Measurements from ENCODE around the gene ADAD2.

Gene ADAD2

GRCh38 chr16:84228256-84228838, 37.4 kb downstream of the ADAD2 start:
- ATAC-seq (ENCODE audit: insufficient read depth, low read depth) (no peak), DNase-seq (no peak)
- Histone ChIP-seq H3K36me3 (ENCODE audit: insufficient read depth, low read length) (no peaks in the 10 kb centered on the region), H3K4me2 (ENCODE audit: insufficient read depth, low read length) (no peak overlapping the region), H3K27ac (ENCODE audit: low read length) (no peak overlapping the region), H3K79me2 (ENCODE audit: insufficient read depth, low read length) (no peaks in the 10 kb centered on the region), H3K9ac (ENCODE audit: low read depth, low read length) (no peak overlapping the region), H3K9me3 (ENCODE audit: insufficient read depth, low read length, severe bottlenecking) (no peaks in the 10 kb centered on the region), H3K4me1 (ENCODE audit: insufficient read depth, low read length) (no peaks in the 10 kb centered on the region), H2AFZ (ENCODE audit: low read depth, low read length) (no peak overlapping the region), H3K4me3 (ENCODE audit: low read depth in 1 of 2, low read length in 2 of 2) (no peak overlapping the region), H3K27me3 (ENCODE audit: insufficient read depth, low read length, poor library complexity) (peaks cover 4% of the 10 kb centered on the region), H4K20me1 (ENCODE audit: insufficient read depth, low read length) (0 out of 2 replicates have a peak, but pooled peaks cover 8% of the 10 kb centered on the region)
- TF ChIP-seq EZH2 (IDR thresholded peaks at IDR 0.05; ENCODE audit: borderline replicate concordance, low read depth, low read length, severe bottlenecking) (no peak), CTCF (IDR thresholded peaks at IDR 0.05; ENCODE audit: borderline replicate concordance, extremely low read depth, low read length, poor library complexity, severe bottlenecking) (no peak)

- Histone ChIP-seq H3K4me3 (ENCODE audit: low read depth in 1 of 2, low read length in 2 of 2) (no peak overlapping the region), H3K9me3 (ENCODE audit: insufficient read depth, low read length, severe bottlenecking) (no peaks in the 10 kb centered on the region), H4K20me1 (ENCODE audit: insufficient read depth, low read length) (0 out of 2 replicates have a peak, but pooled peaks cover 3% of the 10 kb centered on the region), H3K4me1 (ENCODE audit: insufficient read depth, low read length) (no peaks in the 10 kb centered on the region), H3K79me2 (ENCODE audit: insufficient read depth, low read length) (no peaks in the 10 kb centered on the region), H2AFZ (ENCODE audit: low read depth, low read length) (no peak overlapping the region), H3K27me3 (ENCODE audit: insufficient read depth, low read length, poor library complexity) (peaks cover 6% of the 10 kb centered on the region), H3K36me3 (ENCODE audit: insufficient read depth, low read length) (no peaks in the 10 kb centered on the region), H3K4me2 (ENCODE audit: insufficient read depth, low read length) (no peak overlapping the region), H3K27ac (ENCODE audit: low read length) (no peak overlapping the region), H3K9ac (ENCODE audit: low read depth, low read length) (no peak overlapping the region)
- DNase-seq (no peak), ATAC-seq (ENCODE audit: insufficient read depth, low read depth) (no peak)
- no peak for TF ChIP-seq CTCF (IDR thresholded peaks at IDR 0.05; ENCODE audit: borderline replicate concordance, extremely low read depth, low read length, poor library complexity, severe bottlenecking)
- TF ChIP-seq EZH2 (IDR thresholded peaks at IDR 0.05; ENCODE audit: borderline replicate concordance, low read depth, low read length, severe bottlenecking): no peak
Observed at GRCh38 chr16:84229471-84229870, 38.5 kb downstream of the ADAD2 start.

DNA sequence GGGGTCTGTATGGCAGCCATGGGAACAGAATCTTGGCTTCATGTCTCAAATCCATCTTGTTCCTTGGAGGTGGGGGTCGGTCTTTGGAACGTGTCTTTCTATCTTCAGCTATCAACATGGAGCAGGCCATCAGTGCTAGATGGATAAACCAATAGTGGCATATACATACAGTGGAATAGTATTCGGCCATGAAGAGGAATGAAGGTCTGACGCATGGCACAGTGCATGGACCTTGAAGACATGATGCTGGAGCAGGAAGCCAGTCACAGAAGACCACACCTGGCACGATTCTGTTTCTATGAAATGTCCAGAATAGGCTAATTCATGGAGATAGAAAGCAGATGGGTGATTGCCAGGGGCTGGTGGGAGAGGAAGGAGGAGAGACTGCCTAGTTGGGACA, 41.1 kb downstream of the ADAD2 start:
- Histone ChIP-seq H3K36me3 (ENCODE audit: insufficient read depth, low read length) (no peaks in the 10 kb centered on the region), H3K4me2 (ENCODE audit: insufficient read depth, low read length) (no peak overlapping the region), H3K27me3 (ENCODE audit: insufficient read depth, low read length, poor library complexity) (peaks cover 4% of the 10 kb centered on the region), H2AFZ (ENCODE audit: low read depth, low read length) (no peak overlapping the region), H3K9me3 (ENCODE audit: insufficient read depth, low read length, severe bottlenecking) (no peaks in the 10 kb centered on the region), H3K79me2 (ENCODE audit: insufficient read depth, low read length) (no peaks in the 10 kb centered on the region), H4K20me1 (ENCODE audit: insufficient read depth, low read length) (0 out of 2 replicates have a peak, but pooled peaks cover 3% of the 10 kb centered on the region), H3K4me1 (ENCODE audit: insufficient read depth, low read length) (no peaks in the 10 kb centered on the region), H3K9ac (ENCODE audit: low read depth, low read length) (no peak overlapping the region), H3K27ac (ENCODE audit: low read length) (no peak overlapping the region), H3K4me3 (ENCODE audit: low read depth in 1 of 2, low read length in 2 of 2) (no peak overlapping the region)
- TF ChIP-seq CTCF (IDR thresholded peaks at IDR 0.05; ENCODE audit: borderline replicate concordance, extremely low read depth, low read length, poor library complexity, severe bottlenecking) (no peak), EZH2 (IDR thresholded peaks at IDR 0.05; ENCODE audit: borderline replicate concordance, low read depth, low read length, severe bottlenecking) (no peak)
- no peak for DNase-seq
- ATAC-seq (ENCODE audit: insufficient read depth, low read depth): no peak

Measured in DND-41 (cell line).